ENCODE measurements around the gene KRT80. TPM values are rescaled to one million over a fixed set of nuclear protein-coding genes. Genes with fewer than 3 reads are reported as not detected.

KRT80 gene
- total and polyA plus RNA-seq, 2 donors (not counting 3 experiments of a cell fraction or from before 2014, with no cell fraction given): 13.6 to 23.7 TPM

- ChIA-PET POLR2A (no interaction called here), CTCF (interaction anchor here (1.2 to 4.0 kb wide), 5 partner anchors 9 to 741 kb away, joined by 3 to 19 read pairs (median 4); no protein-coding TSS in a partner anchor)
- H3K9ac ChIP-seq (replicated peaks; ENCODE audit: extremely low read depth, insufficient read depth, low read length): no peak overlapping the region
- FAIRE-seq (peak; percentile 63), DNase-seq (ENCODE audit: low read depth, low spot score) (no peak)
- H2AFZ ChIP-seq (ENCODE audit: low read depth, low read length): no peak overlapping the region
- TF ChIP-seq JUN (IDR thresholded peaks at IDR 0.05; ENCODE audit: borderline replicate concordance, insufficient read depth, insufficient read length, low read depth) (no peak), CTCF (IDR thresholded peaks at IDR 0.05; ENCODE audit: extremely low read depth in 1 of 2, insufficient read depth in 1 of 2, low read depth in 1 of 2, low read length in 2 of 2) (peak; percentile 69 to 71)
- no peaks in the 10 kb centered on the region for H3K79me2 ChIP-seq (ENCODE audit: control insufficient read depth, insufficient read depth, low read length)
- H3K27me3 ChIP-seq (ENCODE audit: control insufficient read depth in 2 of 2, insufficient read depth in 2 of 2, low read length in 2 of 2): peaks cover 4% of the 10 kb centered on the region in 2 experiments
- no peaks in the 10 kb centered on the region for H3K4me1 ChIP-seq (ENCODE audit: control insufficient read depth, extremely low read depth, insufficient read depth, low read length)
- H4K20me1 ChIP-seq (replicated peaks; ENCODE audit: control insufficient read depth, extremely low read depth, insufficient read depth, low read length): no peaks in the 10 kb centered on the region
- no peak overlapping the region for H3K27ac ChIP-seq (ENCODE audit: insufficient read depth, low read depth, low read length)
- intact Hi-C loops (cut with micrococcal nuclease) (no loop called here), dilution Hi-C loops (cut with MboI; ENCODE audit: extremely low pct_ligation_motif_present, low sequenced_read_pairs) (no loop called here)
- H3K9me1 ChIP-seq (replicated peaks; ENCODE audit: control insufficient read depth, extremely low read depth, insufficient read depth, low read length): no peaks in the 10 kb centered on the region
- no peaks in the 10 kb centered on the region for H3K36me3 ChIP-seq (ENCODE audit: control insufficient read depth in 2 of 2, extremely low read depth in 1 of 2, insufficient read depth in 2 of 2, low read length in 2 of 2)
- no TSS peak for BruUV-seq (replicated peaks)
- H3K4me3 ChIP-seq (replicated peaks in 1 of 3; ENCODE audit: insufficient read depth in 1 of 3, low read depth in 1 of 3, low read length in 3 of 3): no peak overlapping the region
- H3K4me2 ChIP-seq (ENCODE audit: insufficient read depth, low read length): no peak overlapping the region
- H3K9me3 ChIP-seq (replicated peaks; ENCODE audit: control insufficient read depth, insufficient read depth, low read length): no peaks in the 10 kb centered on the region
Measured at GRCh38 chr12:52139579-52140062, 52.2 kb downstream of the KRT80 start.

- no peak for FAIRE-seq
- no peak for TF ChIP-seq EZH2 (IDR thresholded peaks at IDR 0.05; ENCODE audit: borderline replicate concordance, low read depth, low read length, severe bottlenecking)
Measured at GRCh38 chr12:52139147-52139546, 52.7 kb downstream of the KRT80 start.

More at GRCh38 chr12:52139147-52139546, 52.7 kb downstream of the KRT80 start:
- CTCF ChIA-PET: interaction anchor here (1.1 to 4.0 kb wide), 3 partner anchors 8 to 114 kb away, joined by 6 to 19 read pairs (median 11); no protein-coding TSS in a partner anchor
- H3K27me3 ChIP-seq (ENCODE audit: control insufficient read depth in 2 of 2, insufficient read depth in 2 of 2, low read length in 2 of 2): peaks cover 4% of the 10 kb centered on the region in 2 experiments
- H3K4me1 ChIP-seq (ENCODE audit: control insufficient read depth, extremely low read depth, insufficient read depth, low read length): no peaks in the 10 kb centered on the region
- intact Hi-C loops (cut with micrococcal nuclease) (no loop called here), dilution Hi-C loops (cut with MboI; ENCODE audit: extremely low pct_ligation_motif_present, low sequenced_read_pairs) (no loop called here)
- no peak overlapping the region for H3K9ac ChIP-seq (replicated peaks; ENCODE audit: extremely low read depth, insufficient read depth, low read length)
- no peak overlapping the region for H3K27ac ChIP-seq (ENCODE audit: insufficient read depth, low read depth, low read length)
- H3K36me3 ChIP-seq (ENCODE audit: control insufficient read depth in 2 of 2, extremely low read depth in 1 of 2, insufficient read depth in 2 of 2, low read length in 2 of 2): no peaks in the 10 kb centered on the region
- POLR2A ChIA-PET: no interaction called here
- no peak overlapping the region for H3K4me2 ChIP-seq (ENCODE audit: insufficient read depth, low read length)
- H3K9me1 ChIP-seq (replicated peaks; ENCODE audit: control insufficient read depth, extremely low read depth, insufficient read depth, low read length): no peaks in the 10 kb centered on the region
- no peak overlapping the region for H2AFZ ChIP-seq (ENCODE audit: low read depth, low read length)
- BruUV-seq (replicated peaks): no TSS peak
- H3K4me3 ChIP-seq (replicated peaks in 1 of 3; ENCODE audit: insufficient read depth in 1 of 3, low read depth in 1 of 3, low read length in 3 of 3): no peak overlapping the region
- H3K79me2 ChIP-seq (ENCODE audit: control insufficient read depth, insufficient read depth, low read length): no peaks in the 10 kb centered on the region
- no peak for DNase-seq (ENCODE audit: low read depth, low spot score)
- no peaks in the 10 kb centered on the region for H4K20me1 ChIP-seq (replicated peaks; ENCODE audit: control insufficient read depth, extremely low read depth, insufficient read depth, low read length)
- no peaks in the 10 kb centered on the region for H3K9me3 ChIP-seq (replicated peaks; ENCODE audit: control insufficient read depth, insufficient read depth, low read length)

Data from endothelial cell of umbilical vein (primary cell).